Measurements from ENCODE around the gene HMGB3.
"Not testable (repeated sequence)": the region's sequence is repeated elsewhere in the genome, so short reads cannot be mapped to it uniquely, and the experiment has no call there.

The HMGB3 gene

DNA sequence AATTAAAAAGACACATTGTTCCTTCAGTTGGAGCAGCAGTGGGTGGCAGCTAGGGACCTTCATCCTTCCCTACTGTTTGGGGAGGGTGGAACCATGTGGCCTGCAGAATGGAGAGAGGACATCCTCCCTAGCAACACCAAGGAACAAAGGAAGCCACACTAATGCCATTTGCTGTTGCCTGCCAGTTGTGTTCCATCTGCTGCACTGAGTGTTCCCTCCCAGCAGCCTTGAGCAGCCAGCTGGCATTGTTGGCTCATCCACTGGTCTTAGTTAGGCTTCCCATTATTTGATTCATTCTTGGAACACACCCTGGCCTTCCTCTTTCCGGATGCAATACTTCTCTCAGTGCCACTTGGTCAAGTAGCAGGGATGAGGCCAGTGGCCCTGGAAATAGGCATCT is 25.0 kb upstream of the HMGB3 start:
- H3K36me3 ChIP-seq (ENCODE audit: control insufficient read depth in 1 of 2, insufficient read depth in 2 of 2, low read length in 2 of 2): no peaks in the 10 kb centered on the region
- H3K4me1 ChIP-seq (ENCODE audit: control insufficient read depth in 1 of 2, insufficient read depth in 2 of 2, low read length in 2 of 2): no peaks in the 10 kb centered on the region
- H3K4me3 ChIP-seq (ENCODE audit: low read depth in 1 of 2, low read length in 2 of 2): no peak overlapping the region
- H3K27me3 ChIP-seq (ENCODE audit: low read depth, low read length): no peaks in the 10 kb centered on the region
- no peak overlapping the region for H3K27ac ChIP-seq (ENCODE audit: low read length)
- H3K9me3 ChIP-seq (ENCODE audit: control insufficient read depth in 1 of 2, low read length in 2 of 2): no peaks in the 10 kb centered on the region

DNA sequence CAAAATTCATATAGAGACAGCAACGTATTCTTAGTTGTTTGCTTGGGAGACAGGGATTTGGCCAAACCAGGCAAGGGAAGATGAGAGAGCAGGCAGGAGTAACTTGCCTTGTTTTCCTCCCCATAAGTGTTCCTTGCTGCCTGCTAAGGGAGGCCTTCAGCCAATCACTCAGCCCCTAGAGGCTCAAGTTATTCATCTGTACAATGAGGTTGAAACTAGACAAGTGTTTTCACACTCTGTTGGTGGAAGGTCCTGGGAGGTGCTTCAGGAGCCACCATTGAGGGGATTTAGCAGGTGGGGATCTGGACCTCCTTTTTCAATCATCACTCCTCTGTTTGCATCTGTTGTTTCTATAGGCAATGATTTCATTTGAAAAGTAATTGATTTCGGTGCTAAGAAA is 23.6 kb upstream of the HMGB3 start:
- Histone ChIP-seq H3K27ac (ENCODE audit: low read length) (no peak overlapping the region), H3K9me3 (ENCODE audit: control insufficient read depth in 1 of 2, low read length in 2 of 2) (no peaks in the 10 kb centered on the region), H3K4me1 (ENCODE audit: control insufficient read depth in 1 of 2, insufficient read depth in 2 of 2, low read length in 2 of 2) (no peaks in the 10 kb centered on the region), H3K36me3 (ENCODE audit: control insufficient read depth in 1 of 2, insufficient read depth in 2 of 2, low read length in 2 of 2) (no peaks in the 10 kb centered on the region), H3K27me3 (ENCODE audit: low read depth, low read length) (no peaks in the 10 kb centered on the region), H3K4me3 (ENCODE audit: low read depth in 1 of 2, low read length in 2 of 2) (no peak overlapping the region)

GRCh38 chrX:150961631-150962030 is 21.5 kb upstream of the HMGB3 start:
- H3K27ac ChIP-seq (ENCODE audit: low read length): no peak overlapping the region
- no peak overlapping the region for H3K4me3 ChIP-seq (ENCODE audit: low read depth in 1 of 2, low read length in 2 of 2)
- no peaks in the 10 kb centered on the region for H3K9me3 ChIP-seq (ENCODE audit: control insufficient read depth in 1 of 2, low read length in 2 of 2)
- H3K27me3 ChIP-seq (ENCODE audit: low read depth, low read length): no peaks in the 10 kb centered on the region
- no peaks in the 10 kb centered on the region for H3K36me3 ChIP-seq (ENCODE audit: control insufficient read depth in 1 of 2, insufficient read depth in 2 of 2, low read length in 2 of 2)
- H3K4me1 ChIP-seq (ENCODE audit: control insufficient read depth in 1 of 2, insufficient read depth in 2 of 2, low read length in 2 of 2): no peaks in the 10 kb centered on the region

DNA sequence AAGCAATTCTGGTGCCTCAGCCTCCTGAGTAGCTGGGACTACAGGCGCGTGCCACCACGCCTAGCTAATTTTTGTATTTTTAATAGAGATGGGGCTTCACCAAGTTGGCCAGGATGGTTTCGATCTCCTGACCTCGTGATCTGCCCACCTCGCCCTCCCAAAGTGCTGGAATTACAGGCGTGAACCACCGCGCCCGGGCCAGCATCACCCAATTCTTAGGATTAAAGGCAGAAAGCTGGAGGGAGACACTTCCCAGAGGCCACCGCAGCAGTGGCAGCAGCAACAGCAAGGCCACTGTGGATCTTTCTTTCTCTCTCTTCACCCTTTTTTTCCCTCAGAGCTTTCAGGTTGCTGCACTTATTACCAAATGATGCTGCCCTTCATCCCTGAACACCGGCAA is 18.7 kb upstream of the HMGB3 start:
- H3K9me3 ChIP-seq (ENCODE audit: control insufficient read depth in 1 of 2, low read length in 2 of 2); H3K27ac ChIP-seq (ENCODE audit: low read length); H3K36me3 ChIP-seq (ENCODE audit: control insufficient read depth in 1 of 2, insufficient read depth in 2 of 2, low read length in 2 of 2); H3K27me3 ChIP-seq (ENCODE audit: low read depth, low read length); H3K4me1 ChIP-seq (ENCODE audit: control insufficient read depth in 1 of 2, insufficient read depth in 2 of 2, low read length in 2 of 2); H3K4me3 ChIP-seq (ENCODE audit: low read depth in 1 of 2, low read length in 2 of 2): not testable (repeated sequence)

DNA sequence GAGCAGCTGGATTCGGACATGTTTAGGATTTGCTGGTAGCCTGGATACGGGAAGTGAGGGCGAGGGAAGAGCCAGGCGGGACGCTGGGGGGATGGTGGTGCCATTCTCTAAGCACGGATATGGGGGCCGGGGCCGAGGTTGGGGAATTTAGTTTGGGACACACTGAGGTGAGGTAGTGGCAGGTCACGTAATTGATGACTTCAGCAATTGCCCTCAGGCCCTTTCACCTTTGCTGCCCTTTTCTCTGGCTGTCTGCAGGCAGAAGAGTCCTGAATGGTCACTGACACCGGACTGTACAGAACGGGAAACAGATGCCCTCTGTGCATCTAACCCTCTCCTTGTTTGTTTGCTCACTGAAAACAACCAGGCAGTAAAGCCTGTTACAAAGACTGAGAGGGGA is 16.9 kb upstream of the HMGB3 start:
- Histone ChIP-seq H3K4me3 (ENCODE audit: low read depth in 1 of 2, low read length in 2 of 2) (no peak overlapping the region), H3K27me3 (ENCODE audit: low read depth, low read length) (no peaks in the 10 kb centered on the region), H3K27ac (ENCODE audit: low read length) (no peak overlapping the region), H3K4me1 (ENCODE audit: control insufficient read depth in 1 of 2, insufficient read depth in 2 of 2, low read length in 2 of 2) (no peaks in the 10 kb centered on the region), H3K36me3 (ENCODE audit: control insufficient read depth in 1 of 2, insufficient read depth in 2 of 2, low read length in 2 of 2) (no peaks in the 10 kb centered on the region), H3K9me3 (ENCODE audit: control insufficient read depth in 1 of 2, low read length in 2 of 2) (no peaks in the 10 kb centered on the region)

DNA sequence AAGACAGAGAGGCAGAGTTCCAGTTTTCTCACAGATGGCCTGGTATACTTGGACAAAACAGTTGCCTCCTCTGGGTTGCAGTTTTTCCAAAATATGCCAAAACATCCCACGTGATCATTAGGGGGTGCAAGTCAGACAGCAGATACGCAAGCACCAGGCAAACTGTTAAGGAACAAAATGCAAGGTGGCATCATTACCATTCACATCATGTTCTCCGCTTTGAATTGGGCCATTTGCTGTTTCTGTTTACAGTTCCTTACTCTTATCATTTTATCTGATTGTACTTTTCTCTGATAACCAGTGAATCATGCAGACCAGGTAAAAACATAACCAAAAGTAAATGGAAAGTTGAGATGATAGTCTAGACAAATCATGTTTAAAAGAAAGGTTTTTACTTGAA is 16.4 kb upstream of the HMGB3 start:
- no peak overlapping the region for H3K4me3 ChIP-seq (ENCODE audit: low read depth in 1 of 2, low read length in 2 of 2)
- no peaks in the 10 kb centered on the region for H3K27me3 ChIP-seq (ENCODE audit: low read depth, low read length)
- no peak overlapping the region for H3K27ac ChIP-seq (ENCODE audit: low read length)
- no peaks in the 10 kb centered on the region for H3K36me3 ChIP-seq (ENCODE audit: control insufficient read depth in 1 of 2, insufficient read depth in 2 of 2, low read length in 2 of 2)
- H3K9me3 ChIP-seq (ENCODE audit: control insufficient read depth in 1 of 2, low read length in 2 of 2): no peaks in the 10 kb centered on the region
- no peaks in the 10 kb centered on the region for H3K4me1 ChIP-seq (ENCODE audit: control insufficient read depth in 1 of 2, insufficient read depth in 2 of 2, low read length in 2 of 2)

- H3K27ac ChIP-seq (ENCODE audit: low read length): no peak overlapping the region
- H3K36me3 ChIP-seq (ENCODE audit: control insufficient read depth in 1 of 2, insufficient read depth in 2 of 2, low read length in 2 of 2): no peaks in the 10 kb centered on the region
- H3K27me3 ChIP-seq (ENCODE audit: low read depth, low read length): no peaks in the 10 kb centered on the region
- H3K9me3 ChIP-seq (ENCODE audit: control insufficient read depth in 1 of 2, low read length in 2 of 2): no peaks in the 10 kb centered on the region
- no peak overlapping the region for H3K4me3 ChIP-seq (ENCODE audit: low read depth in 1 of 2, low read length in 2 of 2)
- H3K4me1 ChIP-seq (ENCODE audit: control insufficient read depth in 1 of 2, insufficient read depth in 2 of 2, low read length in 2 of 2): no peaks in the 10 kb centered on the region
Observed at GRCh38 chrX:150967786-150968185, 15.3 kb upstream of the HMGB3 start.

GRCh38 chrX:150968862-150969720 is 14.0 kb upstream of the HMGB3 start:
- Histone ChIP-seq H3K36me3 (ENCODE audit: control insufficient read depth in 1 of 2, insufficient read depth in 2 of 2, low read length in 2 of 2) (no peaks in the 10 kb centered on the region), H3K4me3 (ENCODE audit: low read depth in 1 of 2, low read length in 2 of 2) (no peak overlapping the region), H3K9me3 (ENCODE audit: control insufficient read depth in 1 of 2, low read length in 2 of 2) (no peaks in the 10 kb centered on the region), H3K27ac (ENCODE audit: low read length) (no peak overlapping the region), H3K27me3 (ENCODE audit: low read depth, low read length) (no peaks in the 10 kb centered on the region), H3K4me1 (ENCODE audit: control insufficient read depth in 1 of 2, insufficient read depth in 2 of 2, low read length in 2 of 2) (no peaks in the 10 kb centered on the region)

DNA sequence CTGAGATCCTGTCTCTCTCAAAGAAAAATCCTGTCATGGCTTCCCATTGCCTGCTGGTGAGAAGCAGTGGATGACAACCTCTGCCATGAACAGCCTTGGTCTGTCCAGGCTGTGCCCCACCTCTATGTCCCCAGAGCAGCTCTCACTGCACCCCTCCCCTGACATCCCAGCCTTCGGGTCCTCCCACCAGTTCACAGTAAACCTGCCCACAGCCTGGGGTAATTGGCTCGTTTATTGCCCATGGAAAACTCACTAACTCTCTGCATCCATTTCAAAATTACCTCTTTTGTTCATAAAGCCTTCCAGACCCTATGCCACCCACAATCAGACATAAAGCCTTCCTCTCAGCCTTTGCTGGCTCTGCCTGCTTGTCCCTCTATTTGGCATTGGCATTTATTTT is 10.7 kb upstream of the HMGB3 start:
- H3K36me3 ChIP-seq (ENCODE audit: control insufficient read depth in 1 of 2, insufficient read depth in 2 of 2, low read length in 2 of 2): no peaks in the 10 kb centered on the region
- H3K4me3 ChIP-seq (ENCODE audit: low read depth in 1 of 2, low read length in 2 of 2): no peak overlapping the region
- H3K27ac ChIP-seq (ENCODE audit: low read length): no peak overlapping the region
- H3K4me1 ChIP-seq (ENCODE audit: control insufficient read depth in 1 of 2, insufficient read depth in 2 of 2, low read length in 2 of 2): no peaks in the 10 kb centered on the region
- no peaks in the 10 kb centered on the region for H3K27me3 ChIP-seq (ENCODE audit: low read depth, low read length)
- H3K9me3 ChIP-seq (ENCODE audit: control insufficient read depth in 1 of 2, low read length in 2 of 2): no peaks in the 10 kb centered on the region

DNA sequence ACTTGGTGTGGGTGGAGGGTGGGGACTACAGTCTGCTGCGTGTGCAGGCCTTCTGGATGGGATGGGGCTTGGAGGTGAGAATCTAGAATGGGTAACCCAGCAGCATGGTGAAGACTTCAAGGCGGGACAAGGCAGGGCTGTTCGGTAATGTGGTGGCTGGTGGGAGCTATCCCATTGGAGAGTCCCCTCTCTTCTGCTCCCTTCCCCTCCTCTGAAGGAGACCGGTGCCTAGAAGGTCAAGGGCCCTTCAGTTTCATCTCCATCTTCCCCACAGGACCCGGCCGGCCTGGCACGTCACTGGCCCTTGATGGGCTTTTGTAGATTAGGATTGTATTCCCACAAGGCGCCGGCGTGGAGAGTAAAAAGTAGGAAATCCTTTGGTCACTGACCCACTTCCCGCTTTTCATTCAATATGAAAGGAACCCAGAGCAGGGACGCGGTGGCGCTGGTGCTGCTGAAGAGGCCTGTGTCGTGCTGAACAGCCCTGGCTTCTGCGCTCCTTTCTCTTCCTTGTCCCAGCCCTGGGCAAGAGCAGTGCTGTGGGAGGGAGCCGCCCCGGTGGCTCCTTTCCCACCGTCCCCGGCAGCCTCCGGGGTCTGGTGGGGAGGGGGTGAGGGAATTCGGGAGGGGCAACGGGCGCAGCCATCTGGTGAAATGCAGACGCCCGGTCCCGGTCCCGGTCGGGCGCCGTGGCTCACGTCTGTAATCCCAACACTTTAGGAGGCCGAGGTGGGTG is 7.3 kb upstream of the HMGB3 start:
- H3K36me3 ChIP-seq (ENCODE audit: control insufficient read depth in 1 of 2, insufficient read depth in 2 of 2, low read length in 2 of 2): no peaks in the 10 kb centered on the region
- no peak overlapping the region for H3K27ac ChIP-seq (ENCODE audit: low read length)
- no peaks in the 10 kb centered on the region for H3K27me3 ChIP-seq (ENCODE audit: low read depth, low read length)
- no peaks in the 10 kb centered on the region for H3K9me3 ChIP-seq (ENCODE audit: control insufficient read depth in 1 of 2, low read length in 2 of 2)
- H3K4me3 ChIP-seq (ENCODE audit: low read depth in 1 of 2, low read length in 2 of 2): no peak overlapping the region
- no peaks in the 10 kb centered on the region for H3K4me1 ChIP-seq (ENCODE audit: control insufficient read depth in 1 of 2, insufficient read depth in 2 of 2, low read length in 2 of 2)

GRCh38 chrX:150977411-150978162 is 5.5 kb upstream of the HMGB3 start:
- no peak overlapping the region for H3K4me3 ChIP-seq (ENCODE audit: low read depth in 1 of 2, low read length in 2 of 2)
- H3K27ac ChIP-seq (ENCODE audit: low read length): no peak overlapping the region

More at GRCh38 chrX:150977411-150978162, 5.5 kb upstream of the HMGB3 start:
- Histone ChIP-seq H3K4me1 (ENCODE audit: control insufficient read depth in 1 of 2, insufficient read depth in 2 of 2, low read length in 2 of 2) (no peaks in the 10 kb centered on the region), H3K36me3 (ENCODE audit: control insufficient read depth in 1 of 2, insufficient read depth in 2 of 2, low read length in 2 of 2) (no peaks in the 10 kb centered on the region), H3K9me3 (ENCODE audit: control insufficient read depth in 1 of 2, low read length in 2 of 2) (no peaks in the 10 kb centered on the region), H3K27me3 (ENCODE audit: low read depth, low read length) (no peaks in the 10 kb centered on the region)

Measured in muscle layer of duodenum (tissue), 2 donors.